Stimulated activated CD8-positive, alpha-beta memory T cell treated with anti-CD3 and anti-CD28 coated beads, Interleukin-4, amount 100 ng/mL, for 1 hour (primary cell): ENCODE data around the gene ANKRD55.
A peak's percentile ranks its signal among the peaks of the same experiment; 100 is the strongest.
"Not testable (repeated sequence)": the region's sequence is repeated elsewhere in the genome, so short reads cannot be mapped to it uniquely, and the experiment has no call there.

ENCODE experiments used
- DNase-seq, 2 donors: peaks; one replicate each; pipeline ENCODE4 v3.0.0-alpha.2; 2020; ENCODE audit warnings: low read depth in 2 of 2, low spot score in 1 of 2

ANKRD55 gene

GRCh38 chr5:56211298-56211865 is 21.7 kb downstream of the ANKRD55 start:
- no peak for DNase-seq

DNA sequence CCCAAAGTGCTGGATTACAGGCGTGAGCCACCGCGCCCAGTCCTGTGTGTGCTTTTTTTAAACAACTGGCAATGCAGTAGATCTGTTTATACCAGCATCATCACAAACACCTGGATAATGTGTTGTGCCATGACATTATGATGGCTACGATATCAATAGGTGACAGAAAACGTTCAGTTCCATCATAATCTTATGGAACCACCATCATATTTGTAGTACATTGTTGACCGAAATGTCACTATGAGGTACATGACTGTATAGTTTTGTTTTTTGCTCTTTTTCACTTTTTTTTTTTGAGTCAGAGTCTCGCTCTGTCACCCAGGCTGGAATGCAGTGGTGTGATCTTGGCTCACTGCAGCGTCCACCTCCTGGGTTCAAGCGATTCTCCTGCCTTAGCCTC is 24.4 kb downstream of the ANKRD55 start:
- DNase-seq = no peak

- no peak for DNase-seq
These were observed 25.6 kb downstream of the ANKRD55 start for GRCh38 chr5:56207537-56207936.

GRCh38 chr5:56206126-56206910 is 26.8 kb downstream of the ANKRD55 start:
- no peak for DNase-seq

GRCh38 chr5:56203936-56204335 is 29.2 kb downstream of the ANKRD55 start:
- DNase-seq = not testable (repeated sequence)

- no peak for DNase-seq
These were observed 30.6 kb downstream of the ANKRD55 start for GRCh38 chr5:56202483-56202882.

DNA sequence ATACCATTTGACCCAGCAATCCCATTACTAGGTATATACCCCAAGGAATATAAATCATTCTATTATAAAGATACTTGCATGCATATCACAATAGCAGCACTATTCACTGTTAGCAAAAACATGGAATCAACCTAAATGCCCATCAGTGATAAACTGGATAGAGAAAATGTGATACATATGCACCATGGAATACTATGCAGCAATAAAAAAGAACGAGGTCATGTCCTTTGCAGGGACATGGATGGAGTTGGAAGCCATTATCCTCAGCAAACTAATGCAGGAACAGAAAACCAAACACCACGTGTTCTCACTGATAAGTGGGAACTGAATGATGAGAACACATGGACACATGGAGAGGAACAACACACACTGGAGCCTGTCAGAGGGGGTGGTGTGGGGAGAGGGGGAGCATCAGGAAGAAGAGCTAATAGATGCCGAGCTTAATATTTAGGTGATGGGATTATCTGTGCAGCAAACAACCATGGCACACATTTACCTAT is 31.3 kb downstream of the ANKRD55 start:
- not testable (repeated sequence) for DNase-seq

GRCh38 chr5:56200971-56201666 is 32.0 kb downstream of the ANKRD55 start:
- peak in 1 of 2 donors; percentile 14 for DNase-seq

- no peak for DNase-seq
These were observed 38.1 kb downstream of the ANKRD55 start for GRCh38 chr5:56195016-56195415.

DNA sequence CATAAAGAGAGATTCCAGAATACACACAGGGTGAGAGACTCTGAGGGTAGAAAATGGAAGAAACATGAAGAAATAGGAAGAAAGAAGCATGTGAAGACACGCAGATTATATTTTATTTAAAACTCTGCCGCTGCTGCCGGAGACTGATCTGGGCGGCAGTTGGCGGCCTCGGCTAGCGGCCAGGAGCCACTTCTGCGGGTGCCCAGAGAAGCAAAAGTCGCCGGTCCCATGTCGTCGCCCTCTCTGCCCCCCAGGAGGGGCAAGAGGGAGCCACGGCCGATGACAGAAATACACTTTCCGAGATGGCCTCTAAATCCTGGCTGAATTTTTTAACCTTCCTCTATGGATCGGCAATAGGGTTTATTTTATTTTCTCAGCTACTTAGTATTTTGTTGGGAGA is 40.9 kb downstream of the ANKRD55 start:
- no peak for DNase-seq

DNA sequence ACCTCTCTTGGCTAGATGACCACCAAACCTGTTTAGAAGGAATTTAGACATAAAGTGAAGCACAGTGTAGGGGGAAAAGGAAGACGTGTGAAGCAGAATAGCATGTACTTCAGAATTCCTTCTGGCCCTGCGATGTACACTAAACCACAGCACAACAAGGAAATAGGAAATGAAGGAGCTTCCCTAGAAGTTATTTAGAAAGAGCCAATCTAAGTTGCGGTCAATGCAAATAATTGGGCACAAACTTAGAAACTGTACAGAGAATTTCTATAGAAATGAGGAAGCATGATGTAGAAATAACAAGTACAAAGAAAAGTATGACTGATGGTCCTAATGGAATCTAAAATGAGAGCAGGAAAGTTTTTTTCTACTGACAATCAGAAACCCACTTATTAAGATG is 41.5 kb downstream of the ANKRD55 start:
- DNase-seq = no peak

GRCh38 chr5:56190497-56190896 is 42.6 kb downstream of the ANKRD55 start:
- DNase-seq = no peak

DNA sequence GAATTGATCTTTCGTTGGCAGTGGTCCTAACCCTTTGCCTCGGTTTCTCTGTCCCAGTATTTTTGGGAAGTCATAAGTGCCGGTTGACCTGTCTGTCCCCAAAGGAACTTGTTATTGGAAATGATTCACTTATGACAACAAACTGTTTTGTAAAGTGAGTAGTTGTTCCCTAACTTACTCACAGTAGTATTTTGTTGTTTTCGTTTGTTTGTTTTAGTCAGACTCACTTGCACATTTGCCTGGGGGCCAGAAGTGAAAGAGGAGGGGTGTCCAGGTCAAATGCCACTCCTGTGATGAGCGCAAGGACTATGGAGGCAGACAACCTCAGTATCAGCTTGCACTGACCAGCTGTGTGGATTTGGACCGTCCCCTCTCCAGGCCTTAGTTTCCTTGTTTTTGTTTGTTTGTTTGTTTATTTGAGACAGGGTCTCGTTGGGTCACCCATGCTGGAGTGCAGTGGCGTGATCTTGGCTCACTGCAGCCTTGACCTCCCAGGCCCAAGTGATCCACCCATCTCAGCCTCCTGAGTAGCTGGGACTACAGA is 47.3 kb downstream of the ANKRD55 start:
- DNase-seq = no peak

DNA sequence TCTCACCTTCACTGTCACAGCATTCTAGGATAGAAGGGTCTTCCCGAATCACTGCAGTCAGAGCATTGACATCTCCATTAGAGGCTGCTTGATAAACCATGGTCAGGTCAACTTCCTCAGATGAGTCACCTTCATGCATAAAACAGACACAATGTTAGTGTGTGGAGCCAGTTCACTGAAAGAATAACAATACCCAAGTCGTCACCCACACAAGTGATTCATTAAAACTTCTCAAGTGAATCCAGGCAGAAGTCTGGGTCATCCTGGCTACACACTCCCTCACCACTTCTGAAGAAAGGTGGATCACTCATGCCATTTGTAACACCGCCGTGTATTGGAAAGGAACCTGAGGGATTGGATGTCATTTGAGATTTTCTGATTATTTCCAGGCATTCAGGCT is 49.6 kb downstream of the ANKRD55 start:
- DNase-seq = no peak

DNA sequence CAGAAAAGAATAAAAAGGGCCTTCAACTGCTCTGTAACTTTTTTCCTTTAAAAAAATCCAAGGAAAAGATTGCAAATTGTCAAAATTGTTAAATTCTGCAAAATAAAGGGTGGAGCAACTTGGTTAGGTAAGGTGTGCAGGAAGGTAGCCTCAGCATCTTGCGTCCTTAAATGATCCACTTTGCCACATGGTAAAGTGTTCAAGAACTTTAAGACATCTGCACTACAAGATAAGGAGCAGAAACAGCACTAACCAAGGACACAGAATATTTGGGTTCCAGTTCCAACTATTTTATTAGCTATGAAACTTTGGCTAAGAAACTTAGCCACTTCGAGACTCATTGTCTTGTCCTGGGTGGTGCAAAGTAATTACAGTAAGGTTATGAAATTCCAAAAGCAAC is 53.7 kb downstream of the ANKRD55 start:
- DNase-seq = no peak

GRCh38 chr5:56178823-56179222 is 54.3 kb downstream of the ANKRD55 start:
- DNase-seq = no peak

- DNase-seq = no peak
These were observed 56.1 kb downstream of the ANKRD55 start for GRCh38 chr5:56176871-56177533.

- DNase-seq = no peak
These were observed 56.9 kb downstream of the ANKRD55 start for GRCh38 chr5:56176155-56176798.

GRCh38 chr5:56175488-56175887 is 57.6 kb downstream of the ANKRD55 start:
- no peak for DNase-seq

- no peak for DNase-seq
These were observed 58.1 kb downstream of the ANKRD55 start for GRCh38 chr5:56175021-56175420.

GRCh38 chr5:56172241-56172640 is 60.9 kb downstream of the ANKRD55 start:
- no peak for DNase-seq
